ENCODE data around the gene SLC23A2.

The SLC23A2 gene

GRCh38 chr20:4967752-4968477, 33.4 kb downstream of the SLC23A2 start:
- H3K27me3 Mint-ChIP-seq (ENCODE audit: low read depth), result no peaks in the 10 kb centered on the region
- H3K4me3 Mint-ChIP-seq, result no peak overlapping the region
- H3K9me3 Mint-ChIP-seq, result no peaks in the 10 kb centered on the region
- peaks cover 15% of the 10 kb centered on the region for H3K4me1 Mint-ChIP-seq
- TF ChIP-seq CTCF (IDR thresholded peaks at IDR 0.05; ENCODE audit: unreplicated experiment in 3 of 3), result no peak
- no peak overlapping the region for H3K27ac Mint-ChIP-seq
- peaks cover 15% of the 10 kb centered on the region for H3K36me3 Mint-ChIP-seq (ENCODE audit: low read depth)

GRCh38 chr20:4966826-4967751, 34.2 kb downstream of the SLC23A2 start:
- Mint-ChIP-seq H3K27me3 (ENCODE audit: low read depth) (no peaks in the 10 kb centered on the region), H3K9me3 (no peaks in the 10 kb centered on the region), H3K27ac (peak overlapping the region in 1 of 3 experiments; percentile 3), H3K4me1 (peaks cover 11% of the 10 kb centered on the region), H3K36me3 (ENCODE audit: low read depth) (peaks cover 15% of the 10 kb centered on the region), H3K4me3 (no peak overlapping the region)
- TF ChIP-seq CTCF (IDR thresholded peaks at IDR 0.05; ENCODE audit: unreplicated experiment in 3 of 3), result no peak

GRCh38 chr20:4962241-4962855, 39.0 kb downstream of the SLC23A2 start:
- Mint-ChIP-seq H3K4me1 (peaks cover 15% of the 10 kb centered on the region), H3K36me3 (ENCODE audit: low read depth) (no peaks in the 10 kb centered on the region), H3K4me3 (no peak overlapping the region), H3K9me3 (no peaks in the 10 kb centered on the region), H3K27me3 (ENCODE audit: low read depth) (no peaks in the 10 kb centered on the region), H3K27ac (no peak overlapping the region)
- no peak for TF ChIP-seq CTCF (IDR thresholded peaks at IDR 0.05; ENCODE audit: unreplicated experiment in 3 of 3)

GRCh38 chr20:4961746-4962145, 39.6 kb downstream of the SLC23A2 start:
- peaks cover 11% of the 10 kb centered on the region for H3K4me1 Mint-ChIP-seq
- H3K4me3 Mint-ChIP-seq, result no peak overlapping the region
- no peaks in the 10 kb centered on the region for H3K27me3 Mint-ChIP-seq (ENCODE audit: low read depth)
- H3K9me3 Mint-ChIP-seq, result no peaks in the 10 kb centered on the region
- no peak for TF ChIP-seq CTCF (IDR thresholded peaks at IDR 0.05; ENCODE audit: unreplicated experiment in 3 of 3)
- H3K36me3 Mint-ChIP-seq (ENCODE audit: low read depth), result no peaks in the 10 kb centered on the region
- H3K27ac Mint-ChIP-seq, result no peak overlapping the region

- H3K4me1 Mint-ChIP-seq, result peaks cover 9% of the 10 kb centered on the region
- H3K36me3 Mint-ChIP-seq (ENCODE audit: low read depth), result no peaks in the 10 kb centered on the region
- no peak overlapping the region for H3K27ac Mint-ChIP-seq
- no peaks in the 10 kb centered on the region for H3K27me3 Mint-ChIP-seq (ENCODE audit: low read depth)
- TF ChIP-seq CTCF (IDR thresholded peaks at IDR 0.05; ENCODE audit: unreplicated experiment in 3 of 3), result no peak
- H3K9me3 Mint-ChIP-seq, result no peaks in the 10 kb centered on the region
- no peak overlapping the region for H3K4me3 Mint-ChIP-seq
Measured at GRCh38 chr20:4959592-4959991, 41.7 kb downstream of the SLC23A2 start.
